Omental fat pad (tissue), 4 donors: ENCODE results near the gene PNPT1. TPM values are rescaled to one million over a fixed set of nuclear protein-coding genes. Genes with fewer than 3 reads are reported as not detected.
"Not testable (repeated sequence)": the region's sequence is repeated elsewhere in the genome, so short reads cannot be mapped to it uniquely, and the experiment has no call there.

Experiments used
- ATAC-seq: fragments of 150-250 bp; one replicate; pipeline ENCODE4 v1.9.1; 2016; ENCODE audit warnings: mild to moderate bottlenecking, moderate library complexity; ENCODE audit not compliant: low FRiP score
- DNase-seq: peaks from one replicate; pipeline ENCODE4 v3.0.0-alpha.2; 2019; ENCODE audit warnings: low spot score
- CTCF ChIP-seq, 3 donors: fragments of 450-650 bp; IDR thresholded peaks; one replicate each; pipeline ENCODE4 v1.5.1; 2016 to 2017; ENCODE audit warnings: antibody characterized with exemption in 3 of 3, mild to moderate bottlenecking in 3 of 3, moderate library complexity in 2 of 3
- total RNA-seq, 4 donors: library from RNA; depleted of rRNA; stranded (reverse); fragments of >200 nt; gene quantifications; one replicate each; pipeline ENCODE4 v1.1.0, GENCODE V29; 2016

Gene PNPT1
- total RNA-seq, 4 donors from 2014 or later = 11.8 to 34.2 (median 17.0) TPM

GRCh38 chr2:55721596-55722215 is 28.1 kb upstream of the PNPT1 start:
- no peak for ATAC-seq

GRCh38 chr2:55720417-55720816 is 26.8 kb upstream of the PNPT1 start:
- TF ChIP-seq CTCF (IDR thresholded peaks at IDR 0.05) = no peak
- DNase-seq (no peak), ATAC-seq (no peak)

More at GRCh38 chr2:55721596-55722215, 28.1 kb upstream of the PNPT1 start:
- no peak for TF ChIP-seq CTCF (IDR thresholded peaks at IDR 0.05)
- no peak for DNase-seq

DNA sequence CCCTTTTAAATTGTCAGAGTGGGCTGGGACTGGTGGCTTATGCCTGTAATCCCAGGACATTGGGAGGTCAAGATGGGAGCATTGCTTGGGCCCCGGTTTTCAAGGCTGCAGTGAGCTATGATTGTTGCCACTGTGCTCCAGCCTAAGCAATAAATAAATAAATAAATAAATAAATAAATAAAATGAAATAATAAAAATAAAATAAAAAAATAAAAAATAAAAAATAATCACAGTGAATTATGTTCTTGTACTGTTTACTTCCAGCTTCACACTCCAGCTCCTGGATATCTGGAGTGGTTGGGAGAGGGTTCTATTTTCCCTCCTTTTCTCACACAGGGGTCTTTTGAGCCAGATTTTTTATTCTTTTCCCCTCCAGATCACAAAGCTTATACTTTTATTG is 26.2 kb upstream of the PNPT1 start:
- TF ChIP-seq CTCF (IDR thresholded peaks at IDR 0.05) = no peak
- DNase-seq = no peak
- no peak for ATAC-seq

DNA sequence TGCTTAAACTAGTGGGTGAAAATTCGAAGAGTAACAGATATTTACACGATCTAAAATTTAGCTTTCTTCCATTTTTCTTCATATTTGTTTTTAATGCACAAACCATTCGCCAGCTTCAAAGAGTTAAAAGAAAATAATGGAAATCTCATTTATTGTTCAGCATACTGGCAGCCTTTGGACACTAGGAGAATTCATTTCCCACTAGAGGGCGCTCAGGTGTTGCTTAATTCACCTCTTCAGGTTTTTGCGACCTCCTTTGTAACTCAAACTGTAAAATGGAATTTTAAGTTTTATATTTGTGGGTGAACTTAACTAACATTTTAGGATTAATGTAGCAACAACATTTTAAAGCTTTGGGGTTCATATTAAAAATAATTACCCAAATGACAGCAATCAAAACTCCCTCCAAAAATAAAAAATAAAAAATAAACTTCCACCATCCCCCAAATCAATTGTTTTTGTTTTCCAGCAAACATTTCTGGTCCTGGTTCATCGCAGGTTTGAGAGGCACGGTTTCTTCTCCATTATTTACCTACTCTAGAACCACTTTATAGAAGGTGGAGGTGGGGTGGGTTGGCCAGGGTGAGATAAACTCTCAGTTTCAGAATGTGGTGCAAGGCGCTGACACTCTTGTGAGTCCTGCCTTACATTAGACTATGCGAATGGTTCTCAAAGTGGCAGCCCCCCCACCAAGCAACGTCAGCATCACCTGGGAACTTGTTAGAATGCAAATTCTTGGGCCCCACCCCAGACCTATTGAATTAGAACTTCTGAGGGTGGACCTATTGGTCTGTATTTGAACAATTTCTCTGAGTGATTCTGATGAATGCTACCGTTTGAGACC is 24.7 kb upstream of the PNPT1 start:
- DNase-seq = no peak
- ATAC-seq = no peak

GRCh38 chr2:55715626-55716025 is 22.0 kb upstream of the PNPT1 start:
- DNase-seq (no peak), ATAC-seq (no peak)
- TF ChIP-seq CTCF (IDR thresholded peaks at IDR 0.05) = no peak

More for the DNA sequence above, 24.7 kb upstream of the PNPT1 start:
- peak in 2 of 3 donors; percentile 5 to 27 for TF ChIP-seq CTCF (IDR thresholded peaks at IDR 0.05)

- DNase-seq, ATAC-seq: not testable (repeated sequence)
These were observed 21.5 kb upstream of the PNPT1 start for GRCh38 chr2:55715178-55715577.

GRCh38 chr2:55712477-55713060 is 18.9 kb upstream of the PNPT1 start:
- TF ChIP-seq CTCF (IDR thresholded peaks at IDR 0.05) = no peak
- no peak for ATAC-seq
- DNase-seq = no peak
